Right lobe of liver (tissue), 4 donors: Measurements from ENCODE around the gene CTSV.
"Not testable (repeated sequence)": the region's sequence is repeated elsewhere in the genome, so short reads cannot be mapped to it uniquely, and the experiment has no call there.

Experiments
- POLR2A ChIP-seq: fragments of 450-650 bp; IDR thresholded peaks from one replicate; pipeline ENCODE4 v1.6.1; 2017; ENCODE audit warnings: antibody characterized with exemption, mild to moderate bottlenecking
- TF ChIP-seq, protein P1 (sequence below), 4 donors: fragments of 200-600 bp in 3 of 4; fragments of 450-650 bp in 1 of 4; IDR thresholded peaks; one replicate each; pipeline versions ENCODE4 v1.5.1 to v1.8.0; 2016 to 2022; ENCODE audit warnings: antibody characterized with exemption in 4 of 4, mild to moderate bottlenecking in 2 of 4
- donor health status: DM: no; HTN: no; CAD: no.
- donor health status: DM: no; HTN: no; CAD: no.
- donor health status: DM: no; HTN: yes; CAD: no.

- TF ChIP-seq, protein P1, sequence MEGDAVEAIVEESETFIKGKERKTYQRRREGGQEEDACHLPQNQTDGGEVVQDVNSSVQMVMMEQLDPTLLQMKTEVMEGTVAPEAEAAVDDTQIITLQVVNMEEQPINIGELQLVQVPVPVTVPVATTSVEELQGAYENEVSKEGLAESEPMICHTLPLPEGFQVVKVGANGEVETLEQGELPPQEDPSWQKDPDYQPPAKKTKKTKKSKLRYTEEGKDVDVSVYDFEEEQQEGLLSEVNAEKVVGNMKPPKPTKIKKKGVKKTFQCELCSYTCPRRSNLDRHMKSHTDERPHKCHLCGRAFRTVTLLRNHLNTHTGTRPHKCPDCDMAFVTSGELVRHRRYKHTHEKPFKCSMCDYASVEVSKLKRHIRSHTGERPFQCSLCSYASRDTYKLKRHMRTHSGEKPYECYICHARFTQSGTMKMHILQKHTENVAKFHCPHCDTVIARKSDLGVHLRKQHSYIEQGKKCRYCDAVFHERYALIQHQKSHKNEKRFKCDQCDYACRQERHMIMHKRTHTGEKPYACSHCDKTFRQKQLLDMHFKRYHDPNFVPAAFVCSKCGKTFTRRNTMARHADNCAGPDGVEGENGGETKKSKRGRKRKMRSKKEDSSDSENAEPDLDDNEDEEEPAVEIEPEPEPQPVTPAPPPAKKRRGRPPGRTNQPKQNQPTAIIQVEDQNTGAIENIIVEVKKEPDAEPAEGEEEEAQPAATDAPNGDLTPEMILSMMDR (IDR thresholded peaks at IDR 0.05): not testable (repeated sequence)
- TF ChIP-seq POLR2A: not testable (repeated sequence)
Observed at GRCh38 chr9:96983496-96984122, 55.3 kb downstream of the CTSV start.
